A673 (cell line): ENCODE measurements around the gene COL5A3.

Source experiments
- CTCF ChIP-seq: fragments of 300-800, 200-600 bp; sonication (generic); conservative IDR thresholded peaks from 2 replicates; pipeline ENCODE4 v1.5.1; 2017; ENCODE audit warnings: low read depth, mild to moderate bottlenecking, antibody characterized with exemption, low read length, moderate library complexity, mixed read lengths
- EZH2 ChIP-seq: fragments of 200-600 bp; sonication (generic); IDR thresholded peaks from 2 replicates; pipeline ENCODE4 v1.6.1; 2017; ENCODE audit warnings: borderline replicate concordance, low read depth, mild to moderate bottlenecking, mixed read lengths, antibody characterized with exemption, low read length; ENCODE audit not compliant: poor library complexity, severe bottlenecking

- TF ChIP-seq EZH2 (no peak), CTCF (no peak)
Measured at GRCh38 chr19:9981406-9982260, 28.7 kb downstream of the COL5A3 start.
